ENCODE data around the gene TRIM54.

Gene TRIM54

GRCh38 chr2:27281855-27282559 lies at the start of gene TRIM54:
TSS of gene TRIM54 (plus strand) at chr2:27282429. CDS start at chr2:27282732, 303 bp downstream.
- Histone ChIP-seq H3K9ac (no peak within 1 kb of the TSS), H3K4me2 (ENCODE audit: low read length) (no peak within 1 kb of the TSS), H3K79me2 (no peaks in the 10 kb centered on the region), H3K4me3 (ENCODE audit: low read depth, low read length) (no peak within 1 kb of the TSS), H3K4me1 (no peaks in the 10 kb centered on the region), H3K36me3 (ENCODE audit: control insufficient read depth, insufficient read depth, low read length) (no peaks in the 10 kb centered on the region), H2AFZ (no peak within 1 kb of the TSS), H3K9me3 (ENCODE audit: control insufficient read depth, low read length) (no peaks in the 10 kb centered on the region), H3K27ac (no peak within 1 kb of the TSS), H3K27me3 (ENCODE audit: control insufficient read depth, insufficient read depth, low read length) (no peaks in the 10 kb centered on the region)
- no peak for TF ChIP-seq CTCF (IDR thresholded peaks at IDR 0.05)

DNA sequence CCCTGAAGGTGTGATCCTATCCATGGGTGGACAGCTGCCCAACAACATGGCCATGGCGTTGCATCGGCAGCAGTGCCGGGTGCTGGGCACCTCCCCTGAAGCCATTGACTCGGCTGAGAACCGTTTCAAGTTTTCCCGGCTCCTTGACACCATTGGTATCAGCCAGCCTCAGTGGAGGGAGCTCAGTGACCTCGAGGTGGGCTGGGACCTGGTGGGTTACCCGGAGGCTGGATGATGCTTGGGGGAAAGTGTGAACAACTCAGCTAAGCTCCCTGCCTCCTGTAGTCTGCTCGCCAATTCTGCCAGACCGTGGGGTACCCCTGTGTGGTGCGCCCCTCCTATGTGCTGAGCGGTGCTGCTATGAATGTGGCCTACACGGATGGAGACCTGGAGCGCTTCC lies 48.9 kb upstream of the TRIM54 start:
- TF ChIP-seq CTCF (IDR thresholded peaks at IDR 0.05): no peak
- H3K9ac ChIP-seq: no peak overlapping the region

GRCh38 chr2:27236136-27236535 lies 46.1 kb upstream of the TRIM54 start:
- Histone ChIP-seq H3K9ac (no peak overlapping the region), H3K4me3 (ENCODE audit: low read depth, low read length) (no peak overlapping the region), H3K27ac (no peak overlapping the region), H3K36me3 (ENCODE audit: control insufficient read depth, insufficient read depth, low read length) (no peaks in the 10 kb centered on the region), H3K4me1 (no peaks in the 10 kb centered on the region), H3K4me2 (ENCODE audit: low read length) (no peak overlapping the region), H2AFZ (no peak overlapping the region), H3K79me2 (no peaks in the 10 kb centered on the region), H3K9me3 (ENCODE audit: control insufficient read depth, low read length) (no peaks in the 10 kb centered on the region), H3K27me3 (ENCODE audit: control insufficient read depth, insufficient read depth, low read length) (no peaks in the 10 kb centered on the region)
- TF ChIP-seq CTCF (IDR thresholded peaks at IDR 0.05): no peak

More for the DNA sequence above, 48.9 kb upstream of the TRIM54 start:
- Histone ChIP-seq H3K79me2 (no peaks in the 10 kb centered on the region), H3K4me2 (ENCODE audit: low read length) (no peak overlapping the region), H3K9me3 (ENCODE audit: control insufficient read depth, low read length) (no peaks in the 10 kb centered on the region), H3K27ac (no peak overlapping the region), H3K4me3 (ENCODE audit: low read depth, low read length) (no peak overlapping the region), H3K27me3 (ENCODE audit: control insufficient read depth, insufficient read depth, low read length) (no peaks in the 10 kb centered on the region), H2AFZ (no peak overlapping the region), H3K36me3 (ENCODE audit: control insufficient read depth, insufficient read depth, low read length) (no peaks in the 10 kb centered on the region), H3K4me1 (no peaks in the 10 kb centered on the region)

DNA sequence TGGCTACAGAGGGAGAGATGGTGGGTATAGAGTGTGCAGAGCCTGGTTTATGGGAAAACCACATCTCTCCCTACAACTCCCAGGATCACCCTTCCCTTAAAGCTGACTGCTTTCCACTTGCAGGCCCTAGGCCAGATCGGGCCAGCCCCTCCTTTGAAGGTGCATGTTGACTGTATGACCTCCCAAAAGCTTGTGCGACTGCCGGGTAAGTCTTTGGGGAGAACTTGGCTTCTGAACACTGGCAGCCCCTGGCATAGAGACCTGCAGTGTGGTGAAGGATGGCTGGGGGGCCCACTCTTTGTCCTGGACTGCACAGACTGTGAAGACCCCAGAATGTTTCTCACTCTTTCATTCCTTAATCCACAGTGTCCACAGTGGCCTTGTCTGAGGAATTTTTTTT lies 45.6 kb upstream of the TRIM54 start:
- TF ChIP-seq CTCF (IDR thresholded peaks at IDR 0.05): no peak
- Histone ChIP-seq H3K27ac (no peak overlapping the region), H2AFZ (no peak overlapping the region), H3K79me2 (no peaks in the 10 kb centered on the region), H3K36me3 (ENCODE audit: control insufficient read depth, insufficient read depth, low read length) (no peaks in the 10 kb centered on the region), H3K27me3 (ENCODE audit: control insufficient read depth, insufficient read depth, low read length) (no peaks in the 10 kb centered on the region), H3K4me2 (ENCODE audit: low read length) (no peak overlapping the region), H3K4me3 (ENCODE audit: low read depth, low read length) (no peak overlapping the region), H3K9me3 (ENCODE audit: control insufficient read depth, low read length) (no peaks in the 10 kb centered on the region), H3K4me1 (no peaks in the 10 kb centered on the region), H3K9ac (no peak overlapping the region)

DNA sequence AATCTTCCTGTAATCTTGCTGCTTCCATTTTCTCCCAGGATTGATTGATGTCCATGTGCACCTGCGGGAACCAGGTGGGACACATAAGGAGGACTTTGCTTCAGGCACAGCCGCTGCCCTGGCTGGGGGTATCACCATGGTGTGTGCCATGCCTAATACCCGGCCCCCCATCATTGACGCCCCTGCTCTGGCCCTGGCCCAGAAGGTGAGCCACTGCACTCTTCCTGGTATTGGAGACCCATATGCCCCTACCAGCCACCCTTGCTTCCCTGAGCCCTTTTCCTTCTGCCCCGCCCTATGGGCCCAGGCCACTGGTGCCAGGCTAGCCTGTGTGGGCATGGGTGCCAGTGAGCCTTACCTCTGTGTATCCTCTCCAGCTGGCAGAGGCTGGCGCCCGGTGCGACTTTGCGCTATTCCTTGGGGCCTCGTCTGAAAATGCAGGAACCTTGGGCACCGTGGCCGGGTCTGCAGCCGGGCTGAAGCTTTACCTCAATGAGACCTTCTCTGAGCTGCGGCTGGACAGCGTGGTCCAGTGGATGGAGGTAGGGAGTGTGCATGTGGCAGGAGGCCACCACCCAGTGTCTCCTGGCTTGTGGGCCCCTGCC lies 44.8 kb upstream of the TRIM54 start:
- Histone ChIP-seq H2AFZ (no peak overlapping the region), H3K9ac (no peak overlapping the region), H3K4me1 (no peaks in the 10 kb centered on the region), H3K79me2 (no peaks in the 10 kb centered on the region), H3K36me3 (ENCODE audit: control insufficient read depth, insufficient read depth, low read length) (no peaks in the 10 kb centered on the region), H3K4me2 (ENCODE audit: low read length) (no peak overlapping the region), H3K27me3 (ENCODE audit: control insufficient read depth, insufficient read depth, low read length) (no peaks in the 10 kb centered on the region), H3K27ac (no peak overlapping the region), H3K9me3 (ENCODE audit: control insufficient read depth, low read length) (no peaks in the 10 kb centered on the region), H3K4me3 (ENCODE audit: low read depth, low read length) (no peak overlapping the region)
- no peak for TF ChIP-seq CTCF (IDR thresholded peaks at IDR 0.05)

Data from parathyroid adenoma (tissue), 2 donors.